ENCODE results near the gene EFL1.

EFL1 gene

GRCh38 chr15:82173108-82173507 lies 89.4 kb downstream of the EFL1 start:
- Histone ChIP-seq H3K4me3 (replicated peaks; ENCODE audit: low read depth, low read length) (no peak overlapping the region), H3K36me3 (ENCODE audit: control insufficient read depth, insufficient read depth, low read length) (no peaks in the 10 kb centered on the region), H3K27me3 (replicated peaks; ENCODE audit: control insufficient read depth, insufficient read depth, low read length) (no peaks in the 10 kb centered on the region)
- no peak for TF ChIP-seq CTCF (IDR thresholded peaks at IDR 0.05; ENCODE audit: insufficient read depth, low read length, poor library complexity, severe bottlenecking)
- DNase-seq (ENCODE audit: extremely low read depth, insufficient read length): no peak

GRCh38 chr15:82172506-82172905 lies 90.0 kb downstream of the EFL1 start:
- Histone ChIP-seq H3K36me3 (ENCODE audit: control insufficient read depth, insufficient read depth, low read length) (no peaks in the 10 kb centered on the region), H3K4me3 (replicated peaks; ENCODE audit: low read depth, low read length) (no peak overlapping the region), H3K27me3 (replicated peaks; ENCODE audit: control insufficient read depth, insufficient read depth, low read length) (no peaks in the 10 kb centered on the region)
- no peak for TF ChIP-seq CTCF (IDR thresholded peaks at IDR 0.05; ENCODE audit: insufficient read depth, low read length, poor library complexity, severe bottlenecking)
- no peak for DNase-seq (ENCODE audit: extremely low read depth, insufficient read length)

- no peak for TF ChIP-seq CTCF (IDR thresholded peaks at IDR 0.05; ENCODE audit: insufficient read depth, low read length, poor library complexity, severe bottlenecking)
- H3K4me3 ChIP-seq (replicated peaks; ENCODE audit: low read depth, low read length): no peak overlapping the region
- DNase-seq (ENCODE audit: extremely low read depth, insufficient read length): no peak
- H3K36me3 ChIP-seq (ENCODE audit: control insufficient read depth, insufficient read depth, low read length): no peaks in the 10 kb centered on the region
- no peaks in the 10 kb centered on the region for H3K27me3 ChIP-seq (replicated peaks; ENCODE audit: control insufficient read depth, insufficient read depth, low read length)
Measured at GRCh38 chr15:82168757-82169156, 93.8 kb downstream of the EFL1 start.

- no peaks in the 10 kb centered on the region for H3K36me3 ChIP-seq (ENCODE audit: control insufficient read depth, insufficient read depth, low read length)
- no peak for DNase-seq (ENCODE audit: extremely low read depth, insufficient read length)
- no peak for TF ChIP-seq CTCF (IDR thresholded peaks at IDR 0.05; ENCODE audit: insufficient read depth, low read length, poor library complexity, severe bottlenecking)
- no peak overlapping the region for H3K4me3 ChIP-seq (replicated peaks; ENCODE audit: low read depth, low read length)
- no peaks in the 10 kb centered on the region for H3K27me3 ChIP-seq (replicated peaks; ENCODE audit: control insufficient read depth, insufficient read depth, low read length)
Measured at GRCh38 chr15:82168296-82168695, 94.2 kb downstream of the EFL1 start.

- H3K36me3 ChIP-seq (ENCODE audit: control insufficient read depth, insufficient read depth, low read length): no peaks in the 10 kb centered on the region; the same call in 1 of the 2 replicates
- H3K4me3 ChIP-seq (replicated peaks; ENCODE audit: low read depth, low read length): no peak overlapping the region
- H3K27me3 ChIP-seq (replicated peaks; ENCODE audit: control insufficient read depth, insufficient read depth, low read length): no peaks in the 10 kb centered on the region
- DNase-seq (ENCODE audit: extremely low read depth, insufficient read length): no peak
- TF ChIP-seq CTCF (IDR thresholded peaks at IDR 0.05; ENCODE audit: insufficient read depth, low read length, poor library complexity, severe bottlenecking): no peak
Measured at GRCh38 chr15:82165948-82166376, 96.6 kb downstream of the EFL1 start.

GRCh38 chr15:82159922-82160321 lies 102.6 kb downstream of the EFL1 start:
- Histone ChIP-seq H3K4me3 (replicated peaks; ENCODE audit: low read depth, low read length) (no peak overlapping the region), H3K36me3 (ENCODE audit: control insufficient read depth, insufficient read depth, low read length) (no peaks in the 10 kb centered on the region; the same call in 1 of the 2 replicates), H3K27me3 (replicated peaks; ENCODE audit: control insufficient read depth, insufficient read depth, low read length) (no peaks in the 10 kb centered on the region)
- TF ChIP-seq CTCF (IDR thresholded peaks at IDR 0.05; ENCODE audit: insufficient read depth, low read length, poor library complexity, severe bottlenecking): no peak
- no peak for DNase-seq (ENCODE audit: extremely low read depth, insufficient read length)

Data from GM06990 (cell line).